ENCODE data around the gene CKS1B.

Gene CKS1B

DNA sequence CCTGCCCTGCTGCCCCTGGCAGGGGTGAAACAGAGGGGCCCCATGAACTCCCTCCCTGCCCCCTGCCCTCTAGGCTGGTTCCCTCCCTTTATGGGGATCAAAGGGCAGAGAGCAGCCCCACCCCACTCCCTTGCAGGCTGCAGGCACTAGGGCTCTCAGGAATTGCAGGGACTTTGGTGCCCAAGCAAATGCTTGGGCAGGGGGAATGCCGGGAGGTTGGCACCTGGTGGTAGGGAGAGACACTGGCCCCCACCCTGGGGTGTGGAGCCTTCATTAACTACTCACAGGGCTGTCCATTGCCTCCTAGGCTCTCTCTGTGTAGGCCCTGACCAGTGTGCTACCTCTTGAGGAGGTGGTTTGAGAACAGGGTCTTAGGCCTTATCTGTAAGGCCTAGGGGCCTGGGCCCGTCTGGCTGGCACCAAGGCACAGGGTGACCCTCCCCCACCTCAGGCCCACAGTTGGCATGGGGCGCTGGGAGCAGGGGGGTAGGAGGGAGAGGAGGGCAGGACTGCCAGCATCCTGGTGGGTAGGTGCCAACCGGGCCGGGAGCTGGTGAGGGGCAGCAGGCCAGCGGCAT is 32.9 kb downstream of the CKS1B start:
- no peak for ATAC-seq
- TF ChIP-seq ISL1 (CRISPR knock-in tag; IDR thresholded peaks at IDR 0.05) (no peak), ARNTL (CRISPR knock-in tag; IDR thresholded peaks at IDR 0.05; ENCODE audit: borderline replicate concordance, low read depth) (no peak), TCF4 (CRISPR knock-in tag; IDR thresholded peaks at IDR 0.05; ENCODE audit: borderline replicate concordance) (no peak), ZNF565 (CRISPR knock-in tag; conservative IDR thresholded peaks at IDR 0.05; ENCODE audit: low read depth) (no peak), GLIS3 (CRISPR knock-in tag; IDR thresholded peaks at IDR 0.05) (no peak), ESRRG (CRISPR knock-in tag; IDR thresholded peaks at IDR 0.05) (no peak), CSDC2 (CRISPR knock-in tag; IDR thresholded peaks at IDR 0.05) (no peak), BACH2 (CRISPR knock-in tag; IDR thresholded peaks at IDR 0.05; ENCODE audit: borderline replicate concordance) (no peak), ZFP30 (CRISPR knock-in tag; IDR thresholded peaks at IDR 0.05) (no peak), OSR1 (CRISPR knock-in tag; IDR thresholded peaks at IDR 0.05) (no peak)
- TF ChIP-seq, protein P1, sequence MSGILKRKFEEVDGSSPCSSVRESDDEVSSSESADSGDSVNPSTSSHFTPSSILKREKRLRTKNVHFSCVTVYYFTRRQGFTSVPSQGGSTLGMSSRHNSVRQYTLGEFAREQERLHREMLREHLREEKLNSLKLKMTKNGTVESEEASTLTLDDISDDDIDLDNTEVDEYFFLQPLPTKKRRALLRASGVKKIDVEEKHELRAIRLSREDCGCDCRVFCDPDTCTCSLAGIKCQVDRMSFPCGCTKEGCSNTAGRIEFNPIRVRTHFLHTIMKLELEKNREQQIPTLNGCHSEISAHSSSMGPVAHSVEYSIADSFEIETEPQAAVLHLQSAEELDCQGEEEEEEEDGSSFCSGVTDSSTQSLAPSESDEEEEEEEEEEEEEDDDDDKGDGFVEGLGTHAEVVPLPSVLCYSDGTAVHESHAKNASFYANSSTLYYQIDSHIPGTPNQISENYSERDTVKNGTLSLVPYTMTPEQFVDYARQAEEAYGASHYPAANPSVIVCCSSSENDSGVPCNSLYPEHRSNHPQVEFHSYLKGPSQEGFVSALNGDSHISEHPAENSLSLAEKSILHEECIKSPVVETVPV (CRISPR knock-in tag; IDR thresholded peaks at IDR 0.05) = no peak
- TF ChIP-seq, protein P2, sequence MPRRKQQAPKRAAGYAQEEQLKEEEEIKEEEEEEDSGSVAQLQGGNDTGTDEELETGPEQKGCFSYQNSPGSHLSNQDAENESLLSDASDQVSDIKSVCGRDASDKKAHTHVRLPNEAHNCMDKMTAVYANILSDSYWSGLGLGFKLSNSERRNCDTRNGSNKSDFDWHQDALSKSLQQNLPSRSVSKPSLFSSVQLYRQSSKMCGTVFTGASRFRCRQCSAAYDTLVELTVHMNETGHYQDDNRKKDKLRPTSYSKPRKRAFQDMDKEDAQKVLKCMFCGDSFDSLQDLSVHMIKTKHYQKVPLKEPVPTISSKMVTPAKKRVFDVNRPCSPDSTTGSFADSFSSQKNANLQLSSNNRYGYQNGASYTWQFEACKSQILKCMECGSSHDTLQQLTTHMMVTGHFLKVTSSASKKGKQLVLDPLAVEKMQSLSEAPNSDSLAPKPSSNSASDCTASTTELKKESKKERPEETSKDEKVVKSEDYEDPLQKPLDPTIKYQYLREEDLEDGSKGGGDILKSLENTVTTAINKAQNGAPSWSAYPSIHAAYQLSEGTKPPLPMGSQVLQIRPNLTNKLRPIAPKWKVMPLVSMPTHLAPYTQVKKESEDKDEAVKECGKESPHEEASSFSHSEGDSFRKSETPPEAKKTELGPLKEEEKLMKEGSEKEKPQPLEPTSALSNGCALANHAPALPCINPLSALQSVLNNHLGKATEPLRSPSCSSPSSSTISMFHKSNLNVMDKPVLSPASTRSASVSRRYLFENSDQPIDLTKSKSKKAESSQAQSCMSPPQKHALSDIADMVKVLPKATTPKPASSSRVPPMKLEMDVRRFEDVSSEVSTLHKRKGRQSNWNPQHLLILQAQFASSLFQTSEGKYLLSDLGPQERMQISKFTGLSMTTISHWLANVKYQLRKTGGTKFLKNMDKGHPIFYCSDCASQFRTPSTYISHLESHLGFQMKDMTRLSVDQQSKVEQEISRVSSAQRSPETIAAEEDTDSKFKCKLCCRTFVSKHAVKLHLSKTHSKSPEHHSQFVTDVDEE (CRISPR knock-in tag; IDR thresholded peaks at IDR 0.05) = no peak
- TF ChIP-seq, protein P3, sequence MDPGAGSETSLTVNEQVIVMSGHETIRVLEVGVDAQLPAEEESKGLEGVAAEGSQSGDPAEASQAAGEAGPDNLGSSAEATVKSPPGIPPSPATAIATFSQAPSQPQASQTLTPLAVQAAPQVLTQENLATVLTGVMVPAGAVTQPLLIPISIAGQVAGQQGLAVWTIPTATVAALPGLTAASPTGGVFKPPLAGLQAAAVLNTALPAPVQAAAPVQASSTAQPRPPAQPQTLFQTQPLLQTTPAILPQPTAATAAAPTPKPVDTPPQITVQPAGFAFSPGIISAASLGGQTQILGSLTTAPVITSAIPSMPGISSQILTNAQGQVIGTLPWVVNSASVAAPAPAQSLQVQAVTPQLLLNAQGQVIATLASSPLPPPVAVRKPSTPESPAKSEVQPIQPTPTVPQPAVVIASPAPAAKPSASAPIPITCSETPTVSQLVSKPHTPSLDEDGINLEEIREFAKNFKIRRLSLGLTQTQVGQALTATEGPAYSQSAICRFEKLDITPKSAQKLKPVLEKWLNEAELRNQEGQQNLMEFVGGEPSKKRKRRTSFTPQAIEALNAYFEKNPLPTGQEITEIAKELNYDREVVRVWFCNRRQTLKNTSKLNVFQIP (CRISPR knock-in tag; IDR thresholded peaks at IDR 0.05; ENCODE audit: borderline replicate concordance, low read depth) = no peak
- TF ChIP-seq, protein P4, sequence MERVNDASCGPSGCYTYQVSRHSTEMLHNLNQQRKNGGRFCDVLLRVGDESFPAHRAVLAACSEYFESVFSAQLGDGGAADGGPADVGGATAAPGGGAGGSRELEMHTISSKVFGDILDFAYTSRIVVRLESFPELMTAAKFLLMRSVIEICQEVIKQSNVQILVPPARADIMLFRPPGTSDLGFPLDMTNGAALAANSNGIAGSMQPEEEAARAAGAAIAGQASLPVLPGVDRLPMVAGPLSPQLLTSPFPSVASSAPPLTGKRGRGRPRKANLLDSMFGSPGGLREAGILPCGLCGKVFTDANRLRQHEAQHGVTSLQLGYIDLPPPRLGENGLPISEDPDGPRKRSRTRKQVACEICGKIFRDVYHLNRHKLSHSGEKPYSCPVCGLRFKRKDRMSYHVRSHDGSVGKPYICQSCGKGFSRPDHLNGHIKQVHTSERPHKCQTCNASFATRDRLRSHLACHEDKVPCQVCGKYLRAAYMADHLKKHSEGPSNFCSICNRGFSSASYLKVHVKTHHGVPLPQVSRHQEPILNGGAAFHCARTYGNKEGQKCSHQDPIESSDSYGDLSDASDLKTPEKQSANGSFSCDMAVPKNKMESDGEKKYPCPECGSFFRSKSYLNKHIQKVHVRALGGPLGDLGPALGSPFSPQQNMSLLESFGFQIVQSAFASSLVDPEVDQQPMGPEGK (CRISPR knock-in tag; IDR thresholded peaks at IDR 0.05; ENCODE audit: borderline replicate concordance) = no peak
- TF ChIP-seq, protein P5, sequence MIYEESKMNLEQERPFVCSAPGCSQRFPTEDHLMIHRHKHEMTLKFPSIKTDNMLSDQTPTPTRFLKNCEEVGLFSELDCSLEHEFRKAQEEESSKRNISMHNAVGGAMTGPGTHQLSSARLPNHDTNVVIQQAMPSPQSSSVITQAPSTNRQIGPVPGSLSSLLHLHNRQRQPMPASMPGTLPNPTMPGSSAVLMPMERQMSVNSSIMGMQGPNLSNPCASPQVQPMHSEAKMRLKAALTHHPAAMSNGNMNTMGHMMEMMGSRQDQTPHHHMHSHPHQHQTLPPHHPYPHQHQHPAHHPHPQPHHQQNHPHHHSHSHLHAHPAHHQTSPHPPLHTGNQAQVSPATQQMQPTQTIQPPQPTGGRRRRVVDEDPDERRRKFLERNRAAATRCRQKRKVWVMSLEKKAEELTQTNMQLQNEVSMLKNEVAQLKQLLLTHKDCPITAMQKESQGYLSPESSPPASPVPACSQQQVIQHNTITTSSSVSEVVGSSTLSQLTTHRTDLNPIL (CRISPR knock-in tag; IDR thresholded peaks at IDR 0.05; ENCODE audit: low read depth) = no peak

DNA sequence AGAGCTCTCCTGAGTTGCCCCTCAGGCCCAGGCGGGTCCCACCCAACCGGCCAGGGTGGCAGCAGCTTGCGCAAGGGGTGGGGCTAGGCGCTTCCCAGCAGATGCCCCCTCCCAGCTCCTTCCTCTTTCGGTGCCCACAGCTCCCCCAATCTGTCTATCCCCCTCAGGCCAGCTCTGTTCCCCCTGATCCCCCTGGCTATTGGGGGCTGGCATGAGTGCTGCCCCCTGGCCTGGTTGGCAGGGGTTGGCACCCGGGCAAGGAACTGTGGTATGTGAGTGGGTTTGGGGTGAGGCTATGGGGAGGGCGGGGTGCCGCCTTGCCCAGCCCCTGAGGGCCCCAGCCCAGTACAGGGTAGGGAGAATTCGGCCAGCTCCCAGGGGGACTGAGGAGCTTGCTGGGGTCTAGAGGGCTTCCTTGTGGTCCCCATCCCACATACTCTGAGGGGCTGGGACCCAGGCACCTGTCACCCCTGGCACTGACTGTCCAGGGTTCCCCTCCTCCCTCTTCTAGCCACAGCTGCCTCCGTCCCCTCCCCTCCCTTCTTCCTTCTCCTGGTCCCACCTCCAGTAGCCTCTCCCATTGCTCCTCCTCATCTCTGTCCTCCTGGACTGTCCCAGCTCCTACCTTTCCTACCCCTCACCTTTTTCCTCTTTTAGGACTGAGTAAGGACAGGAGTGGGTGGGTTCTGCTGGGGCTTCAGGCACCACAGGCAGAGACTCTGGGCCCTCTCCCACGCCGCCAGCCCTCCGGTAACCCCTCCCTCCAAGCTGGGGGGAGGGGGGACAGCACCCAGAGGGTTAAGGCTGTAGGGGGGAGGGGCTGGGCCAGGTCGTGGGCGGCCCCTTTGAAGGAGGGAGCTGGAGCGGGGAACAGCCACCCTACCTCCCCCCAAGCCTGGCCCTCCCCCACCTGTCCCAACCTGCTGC is 33.8 kb downstream of the CKS1B start:
- ATAC-seq = no peak
- TF ChIP-seq, protein P5 (CRISPR knock-in tag; IDR thresholded peaks at IDR 0.05; ENCODE audit: low read depth) = no peak
- no peak for TF ChIP-seq TOX (CRISPR knock-in tag; IDR thresholded peaks at IDR 0.05; ENCODE audit: borderline replicate concordance)
- TF ChIP-seq OSR1 (CRISPR knock-in tag; IDR thresholded peaks at IDR 0.05) = no peak
- TF ChIP-seq, protein P1 (CRISPR knock-in tag; IDR thresholded peaks at IDR 0.05) = no peak
